Activated CD8-positive, alpha-beta memory T cell treated with anti-CD3 and anti-CD28 coated beads for 48 hours (primary cell): ENCODE measurements around the gene CDC14A.
A peak's percentile ranks its signal among the peaks of the same experiment; 100 is the strongest.
"Not testable (repeated sequence)": the region's sequence is repeated elsewhere in the genome, so short reads cannot be mapped to it uniquely, and the experiment has no call there.

Experiments
- DNase-seq, 3 experiments: peaks; one replicate each; pipeline ENCODE4 v3.0.0-alpha.2; 2020; ENCODE audit warnings: low read depth in 2 of 3, low spot score in 2 of 3

Gene CDC14A

DNA sequence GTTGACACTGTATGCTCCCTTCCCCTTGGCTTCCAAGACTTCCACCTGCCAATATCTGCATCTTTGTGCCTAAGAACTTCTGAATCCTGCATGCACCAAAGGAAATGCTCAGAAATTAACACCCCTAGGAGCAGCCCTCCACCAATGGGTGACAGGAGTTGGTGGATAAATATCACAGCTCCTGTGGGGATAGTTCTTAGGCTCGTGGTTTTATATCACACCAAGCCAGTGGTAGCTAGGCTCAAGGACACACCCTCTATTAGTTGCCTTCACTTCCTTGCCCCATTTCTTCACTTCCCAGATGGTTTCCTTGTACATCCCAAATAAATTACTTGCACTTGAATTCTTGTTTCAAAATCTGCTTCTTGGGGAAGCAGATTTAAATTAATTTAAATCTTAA lies 16.9 kb upstream of the CDC14A start:
- DNase-seq, result no peak

DNA sequence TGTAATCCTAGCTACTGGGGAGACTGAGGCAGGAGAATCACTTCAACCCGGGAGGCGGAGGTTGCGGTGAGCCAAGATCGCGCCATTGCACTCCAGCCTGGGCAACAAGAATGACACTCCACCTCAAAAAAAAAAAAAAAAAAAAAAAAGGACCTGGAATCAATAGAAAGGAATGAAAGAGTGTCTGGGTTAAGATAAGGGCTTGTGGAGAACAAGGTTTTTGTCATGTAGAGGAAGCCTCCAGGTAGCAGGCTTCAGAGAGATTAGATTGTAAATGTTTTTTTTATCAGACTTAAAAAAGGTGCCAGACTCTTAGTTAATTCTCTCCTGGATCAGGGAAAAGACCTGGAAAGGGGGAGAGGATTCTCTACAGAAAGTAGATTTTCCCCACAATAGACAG lies 14.4 kb upstream of the CDC14A start:
- DNase-seq, result not testable (repeated sequence)

DNA sequence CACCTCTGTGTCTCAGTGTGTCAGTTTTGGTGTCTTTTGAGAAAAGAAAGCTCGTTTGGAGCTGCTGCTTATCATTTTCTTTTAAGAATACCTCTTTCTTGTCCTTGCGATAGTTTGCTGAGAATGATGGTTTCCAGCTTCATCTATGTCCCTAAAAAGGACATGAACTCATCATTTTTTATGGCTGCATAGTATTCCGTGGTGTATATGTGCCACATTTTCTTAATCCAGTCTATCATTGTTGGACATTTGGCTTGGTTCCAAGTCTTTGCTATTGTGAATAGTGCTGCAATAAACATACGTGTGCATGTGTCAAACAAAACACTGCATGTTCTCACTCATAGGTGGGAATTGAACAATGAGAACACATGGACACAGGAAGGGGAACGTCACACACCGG lies 12.6 kb upstream of the CDC14A start:
- not testable (repeated sequence) for DNase-seq

DNA sequence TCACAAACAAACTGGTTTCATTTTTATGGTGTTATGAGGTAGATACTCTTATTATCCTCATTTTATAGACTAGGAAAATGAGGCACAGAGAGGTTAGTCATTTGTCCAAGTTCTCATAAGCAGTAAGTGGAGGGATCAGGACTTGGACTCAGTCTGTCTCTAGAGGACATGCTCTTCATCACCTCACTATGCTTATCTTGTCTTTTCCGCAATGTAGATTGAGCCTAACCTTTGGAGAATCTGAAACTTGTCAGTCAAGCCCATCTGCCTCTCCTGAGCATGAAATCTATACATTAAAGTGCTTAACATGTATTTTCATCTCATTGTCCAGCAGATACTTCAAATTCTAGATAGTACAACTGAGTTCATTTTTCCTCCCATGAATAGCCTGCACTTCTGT lies 11.8 kb upstream of the CDC14A start:
- DNase-seq, result no peak

DNA sequence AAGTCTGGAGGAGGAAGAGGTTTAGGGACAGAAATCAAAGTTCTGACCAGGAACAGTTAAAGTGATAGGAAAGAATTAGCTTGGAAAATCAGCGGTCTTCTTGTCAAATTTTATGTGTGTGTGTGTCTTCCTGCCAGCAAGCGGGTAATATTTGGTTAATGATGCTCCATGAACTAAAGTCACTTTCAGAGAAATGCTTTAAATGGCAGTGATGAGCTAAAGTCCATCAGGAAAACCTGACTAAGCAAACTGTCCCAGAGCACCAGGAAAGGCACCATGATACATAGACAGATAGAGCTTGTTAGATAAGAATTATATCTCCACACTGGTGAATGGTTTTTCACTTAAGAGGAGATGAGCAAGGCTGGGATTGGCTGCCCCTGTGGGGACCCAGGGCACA lies 10.0 kb upstream of the CDC14A start:
- DNase-seq, result no peak

DNA sequence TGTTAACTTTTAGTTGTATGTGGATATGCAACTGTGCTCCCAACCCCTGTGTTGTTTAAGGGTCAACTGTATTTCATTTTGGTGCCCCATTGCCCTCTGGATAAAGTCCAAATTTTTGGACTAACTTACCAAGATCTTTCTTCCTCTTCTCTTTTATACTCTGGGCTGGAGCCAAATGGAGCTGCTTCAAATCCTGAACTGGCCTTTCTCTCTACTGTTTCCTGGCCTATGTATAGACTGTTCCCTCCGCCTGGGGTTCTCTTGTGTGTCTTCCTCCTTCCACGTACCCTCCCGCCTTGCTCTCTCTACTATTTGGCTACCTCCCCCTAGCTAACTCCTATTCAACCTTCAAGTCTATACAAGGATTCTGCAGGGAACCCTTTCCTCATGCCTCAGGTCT lies 8.4 kb upstream of the CDC14A start:
- DNase-seq, result no peak

DNA sequence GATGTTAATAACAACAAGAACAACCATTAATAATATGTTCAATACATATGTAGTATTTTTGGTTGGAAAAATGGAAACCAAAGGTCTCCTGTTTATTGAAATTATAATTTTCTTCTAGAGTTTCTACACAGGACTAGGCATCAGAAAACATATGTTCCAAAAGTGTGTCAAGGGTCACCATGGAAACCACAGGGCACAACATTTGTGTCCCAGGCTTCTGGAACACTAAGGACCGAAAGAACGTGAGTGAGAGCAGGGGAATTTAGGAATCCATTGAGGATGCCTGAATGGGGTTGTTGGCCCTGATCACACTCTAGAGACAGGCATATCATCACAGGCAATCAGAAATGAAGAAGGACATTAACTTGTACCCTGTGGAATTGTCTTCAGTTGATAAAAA lies 7.5 kb upstream of the CDC14A start:
- no peak for DNase-seq

DNA sequence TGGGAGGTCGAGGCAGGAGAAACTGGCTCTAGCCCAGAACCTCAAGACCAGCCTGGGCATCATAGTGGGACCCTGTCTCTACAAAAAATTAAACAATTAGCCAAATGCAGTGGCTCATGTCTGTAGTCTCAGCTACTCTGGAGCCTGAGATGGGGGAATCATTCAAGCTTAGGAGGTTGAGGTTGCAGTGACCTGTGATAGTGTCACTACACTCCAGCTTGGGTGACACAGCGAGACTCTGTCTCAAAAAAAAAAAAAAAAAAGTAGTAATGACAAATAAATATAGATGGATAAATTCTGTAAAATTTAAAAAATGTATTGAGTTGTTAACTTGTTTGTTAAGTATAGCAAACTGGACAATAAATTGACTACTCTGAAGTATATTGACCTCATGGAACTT lies 5.9 kb upstream of the CDC14A start:
- DNase-seq, result no peak

DNA sequence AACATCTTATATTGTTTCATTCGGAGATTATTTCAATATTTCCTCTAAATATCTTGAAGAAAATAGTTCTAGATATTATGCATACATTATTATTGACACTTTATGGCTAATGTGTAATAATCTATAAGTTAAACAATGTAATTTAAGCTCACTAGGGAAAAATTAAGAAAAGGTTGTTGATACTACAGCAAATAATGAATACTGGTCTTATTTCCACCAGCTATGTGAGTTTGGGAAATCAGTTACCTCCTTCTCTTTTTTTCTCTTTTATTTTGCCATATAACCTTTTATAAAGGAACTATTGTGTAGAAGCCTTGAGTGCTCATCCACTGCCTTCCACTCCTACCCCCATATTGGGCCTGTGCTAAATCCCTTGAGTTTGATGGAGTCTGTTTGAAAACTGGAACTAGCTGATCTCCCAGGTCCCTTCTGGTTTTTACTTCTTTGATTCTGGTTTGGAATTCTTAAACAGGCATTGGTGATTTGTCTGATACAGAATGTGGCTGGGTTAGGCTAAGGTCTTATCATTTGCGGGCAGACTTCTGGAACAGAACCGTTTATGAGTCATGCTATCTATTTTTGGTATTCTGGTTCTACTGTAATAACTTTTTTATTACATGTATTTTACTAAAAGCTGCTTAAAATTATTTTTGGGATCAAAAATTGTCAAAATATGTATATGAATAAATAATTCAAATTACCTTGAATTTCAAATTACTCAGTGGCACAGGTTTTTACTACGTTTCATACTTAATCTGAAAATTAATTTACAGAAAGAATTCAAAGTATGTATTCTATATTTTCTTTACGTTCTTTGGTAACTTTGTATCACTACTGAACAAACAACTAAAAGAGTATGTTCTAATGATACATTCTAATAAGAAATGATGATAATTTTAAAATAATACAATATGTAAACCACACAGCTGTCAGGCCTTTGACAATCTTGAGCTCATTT lies 5.0 kb upstream of the CDC14A start:
- no peak for DNase-seq

DNA sequence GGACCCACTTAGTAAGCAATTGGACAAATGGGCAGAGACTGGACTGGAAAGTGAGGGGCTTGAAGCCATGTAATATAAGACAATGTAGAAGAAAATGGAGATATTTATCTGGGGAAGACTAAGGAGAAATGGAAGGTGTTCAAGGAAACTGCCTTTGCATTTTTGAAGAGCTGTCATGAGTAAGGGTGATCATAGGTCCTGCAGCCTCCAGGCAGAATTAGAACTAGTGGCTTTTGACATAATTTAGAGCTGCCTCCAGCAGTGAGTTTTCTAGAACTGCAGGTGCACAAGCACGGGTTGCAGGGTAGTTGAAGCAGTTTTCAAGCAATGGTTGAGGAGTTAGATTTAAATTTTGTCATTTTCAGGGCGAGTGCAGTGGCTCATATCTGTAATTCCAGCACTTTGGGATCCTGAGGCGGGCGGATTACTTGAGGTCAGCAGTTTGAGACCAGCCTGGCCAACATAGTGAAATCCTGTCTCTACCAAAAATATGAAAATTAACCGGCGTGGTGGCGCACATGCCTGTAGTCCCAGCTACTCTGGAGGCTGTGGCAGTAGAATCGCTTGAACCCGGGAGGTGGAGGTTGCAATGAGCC lies 3.7 kb upstream of the CDC14A start:
- no peak for DNase-seq

DNA sequence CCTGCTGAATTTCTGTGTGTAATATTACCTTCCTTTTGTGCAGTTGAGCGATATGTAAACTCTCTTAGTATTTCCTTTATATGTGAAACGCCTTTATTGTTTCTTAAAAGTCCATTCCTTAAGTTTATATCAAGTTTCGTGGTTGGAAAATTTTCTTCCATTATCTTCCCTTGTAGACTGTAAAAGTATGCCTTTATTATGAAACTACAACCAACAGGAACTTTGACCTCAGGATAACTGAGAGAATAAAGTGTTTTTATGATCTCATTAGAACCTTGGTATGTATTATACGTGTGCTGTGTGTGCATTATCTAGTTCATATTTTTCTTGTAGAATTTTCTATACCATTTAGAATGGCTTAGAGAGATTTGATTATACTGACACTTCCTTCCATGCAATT lies 3.1 kb upstream of the CDC14A start:
- DNase-seq, result no peak

DNA sequence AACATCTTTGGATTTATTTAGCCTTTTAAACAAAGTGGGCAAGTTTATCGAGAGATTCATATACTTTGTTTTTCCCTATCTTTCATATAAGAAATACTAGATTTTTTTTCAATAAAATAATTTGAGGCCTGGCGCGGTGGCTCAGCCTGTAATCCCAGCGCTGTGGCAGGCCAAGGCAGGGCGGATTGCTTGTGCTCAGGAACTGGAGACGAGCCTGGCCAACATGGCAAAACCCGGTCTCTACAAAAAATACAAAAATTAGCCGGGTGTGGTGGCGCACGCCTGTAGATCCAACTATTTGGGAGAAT lies 1.6 kb upstream of the CDC14A start:
- DNase-seq, result no peak

DNA sequence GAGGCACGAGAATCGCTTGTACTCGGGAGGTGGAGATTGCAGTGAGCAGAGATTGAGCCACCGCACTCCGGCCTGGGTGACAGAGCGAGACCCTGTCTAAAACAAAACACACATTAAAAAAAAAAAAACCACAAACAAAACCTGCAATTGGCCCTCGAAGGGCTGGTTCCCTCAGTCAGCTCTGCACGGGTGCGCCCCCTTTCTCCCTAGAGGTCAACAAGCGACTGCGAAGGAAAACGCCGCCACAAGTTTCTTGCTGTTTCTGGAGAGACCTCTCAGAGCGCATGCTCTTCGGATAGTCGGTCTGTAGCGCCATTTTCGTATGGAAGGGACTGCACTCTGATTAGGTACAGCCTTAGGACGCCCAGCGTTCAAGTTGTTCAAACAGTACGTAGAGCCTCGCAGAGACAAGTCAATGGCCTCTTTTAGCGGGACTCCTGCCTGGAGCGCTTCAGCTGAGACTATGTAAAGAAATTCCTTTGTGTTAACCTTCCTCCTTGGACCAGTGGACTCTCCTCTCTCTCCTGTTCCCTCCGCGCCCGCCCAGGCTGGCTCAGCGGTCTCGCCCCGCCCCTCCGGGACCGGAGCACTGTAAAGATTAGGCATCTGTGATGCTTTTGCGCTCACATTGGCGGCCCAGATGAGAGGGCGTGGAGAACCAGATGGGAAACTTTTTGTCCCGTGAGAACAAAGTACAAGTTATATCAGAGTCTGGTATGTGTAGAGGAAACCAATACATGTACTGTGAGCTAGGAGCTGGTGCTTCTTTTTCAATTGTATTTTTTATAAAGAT lies 1.0 kb upstream of the CDC14A start:
- peak; percentile 69 to 78 (median 75) for DNase-seq

DNA sequence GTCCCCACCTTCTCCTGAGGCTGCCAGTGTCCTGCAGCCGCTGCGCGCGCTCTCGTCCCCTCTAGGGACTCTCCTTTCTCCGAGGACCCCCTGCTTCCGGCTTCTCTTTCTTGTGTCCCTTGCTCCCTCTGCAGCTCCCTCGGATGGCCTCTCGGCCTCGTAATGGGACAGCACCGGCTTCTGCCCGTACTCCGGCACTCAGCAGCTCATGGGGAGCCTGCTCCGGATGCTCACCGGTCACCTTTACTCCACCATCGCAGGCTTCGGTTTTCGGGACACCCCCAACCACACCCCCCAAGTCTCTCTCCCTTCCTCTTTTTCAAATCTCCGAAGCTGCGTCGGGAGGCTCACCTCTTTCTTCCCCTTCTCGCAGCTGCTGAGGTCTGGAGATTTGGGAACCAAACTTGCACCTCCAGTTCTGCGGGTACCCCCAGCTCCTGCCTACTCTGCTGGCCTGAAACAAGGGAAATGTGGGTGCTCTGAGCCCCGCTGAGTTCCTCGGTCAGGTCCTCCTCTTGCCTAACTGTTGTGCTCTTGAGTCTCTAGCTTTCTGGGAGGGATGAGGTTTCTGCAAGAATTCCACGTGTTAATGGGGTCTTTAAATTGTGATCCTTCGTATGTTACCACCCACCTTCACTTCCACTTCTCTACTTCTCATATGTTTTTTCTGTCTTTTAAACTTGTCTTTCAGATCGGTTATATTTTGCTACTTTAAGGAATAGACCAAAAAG lies 930 bp downstream of the CDC14A start:
- peak in 1 of 3 experiments; percentile 22 for DNase-seq

DNA sequence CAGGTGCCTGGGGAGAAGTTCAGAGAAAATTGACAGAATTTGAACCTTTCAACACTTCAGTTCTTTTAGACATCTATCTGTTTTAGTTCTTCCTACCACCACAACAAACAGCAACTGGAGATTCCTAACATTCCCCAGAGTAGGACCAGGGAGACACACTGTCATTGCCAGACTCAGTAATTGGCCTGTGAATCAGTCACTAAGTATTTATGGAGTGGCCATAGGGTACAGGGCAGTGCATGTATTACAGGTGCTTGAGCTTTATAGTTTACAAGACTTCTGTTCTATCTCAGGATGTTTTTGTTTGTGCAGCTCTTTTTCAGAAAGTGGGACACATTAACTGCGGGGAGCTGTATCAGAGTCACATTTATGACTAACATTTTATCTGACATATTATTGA lies 1.7 kb downstream of the CDC14A start:
- DNase-seq, result no peak

DNA sequence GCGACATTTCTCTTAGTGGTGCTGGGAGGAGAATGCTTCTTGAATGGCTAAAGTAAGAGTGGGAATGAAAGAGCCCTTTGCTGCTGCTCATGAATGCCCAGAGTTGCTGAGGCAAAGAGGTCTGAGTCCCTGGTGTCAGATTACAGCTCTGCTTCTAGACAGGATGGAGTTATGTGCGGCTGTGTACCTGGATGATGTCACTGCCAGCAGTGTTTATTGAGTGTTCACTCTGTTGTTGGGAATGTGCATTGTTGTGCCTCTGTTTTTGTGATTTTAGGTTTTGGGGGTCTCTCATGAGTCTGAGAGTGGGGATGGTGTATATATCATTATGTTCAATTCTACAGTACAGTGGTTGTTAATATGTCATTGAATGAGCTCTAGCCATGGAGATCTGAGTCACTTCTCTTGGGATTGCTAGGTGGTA lies 2.7 kb downstream of the CDC14A start:
- DNase-seq, result no peak

DNA sequence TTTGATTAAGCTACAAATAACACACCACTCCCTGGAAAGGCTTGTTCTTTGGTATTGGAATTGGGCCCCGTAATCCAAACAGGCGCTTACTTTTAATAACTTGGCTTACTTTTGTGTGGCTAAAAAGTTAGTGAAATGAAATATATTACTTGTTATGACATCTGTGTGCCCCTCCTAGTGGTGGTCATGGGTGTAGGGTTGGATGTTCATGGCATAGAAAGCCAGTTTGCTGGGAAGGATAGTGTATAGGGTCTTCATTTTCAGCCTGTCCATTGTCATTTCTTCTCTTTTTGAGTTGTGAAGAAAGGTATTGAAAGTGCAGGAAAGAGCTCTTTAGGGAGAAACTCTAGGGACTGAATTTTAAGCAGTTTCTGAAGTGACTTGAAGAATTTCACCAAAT lies 5.9 kb downstream of the CDC14A start:
- DNase-seq, result no peak

DNA sequence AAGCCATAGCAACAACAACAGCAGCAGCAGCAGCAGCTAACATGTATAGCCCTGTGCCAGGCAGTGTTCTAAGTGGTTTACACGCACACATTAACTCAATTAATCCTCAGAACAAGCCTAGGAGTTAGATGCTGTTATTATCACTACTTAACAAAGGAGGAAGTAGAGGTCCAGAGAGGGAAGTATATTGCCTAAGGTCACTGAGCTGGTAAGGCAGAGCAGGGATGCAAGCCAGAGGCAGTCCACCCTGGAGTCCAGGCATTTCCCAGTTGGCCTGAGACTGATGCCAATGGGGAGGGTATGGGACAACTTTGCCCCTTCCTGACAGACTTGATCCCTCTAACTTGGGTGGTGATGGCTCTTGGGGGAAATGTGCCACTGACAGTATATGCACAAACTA lies 6.8 kb downstream of the CDC14A start:
- DNase-seq, result no peak

DNA sequence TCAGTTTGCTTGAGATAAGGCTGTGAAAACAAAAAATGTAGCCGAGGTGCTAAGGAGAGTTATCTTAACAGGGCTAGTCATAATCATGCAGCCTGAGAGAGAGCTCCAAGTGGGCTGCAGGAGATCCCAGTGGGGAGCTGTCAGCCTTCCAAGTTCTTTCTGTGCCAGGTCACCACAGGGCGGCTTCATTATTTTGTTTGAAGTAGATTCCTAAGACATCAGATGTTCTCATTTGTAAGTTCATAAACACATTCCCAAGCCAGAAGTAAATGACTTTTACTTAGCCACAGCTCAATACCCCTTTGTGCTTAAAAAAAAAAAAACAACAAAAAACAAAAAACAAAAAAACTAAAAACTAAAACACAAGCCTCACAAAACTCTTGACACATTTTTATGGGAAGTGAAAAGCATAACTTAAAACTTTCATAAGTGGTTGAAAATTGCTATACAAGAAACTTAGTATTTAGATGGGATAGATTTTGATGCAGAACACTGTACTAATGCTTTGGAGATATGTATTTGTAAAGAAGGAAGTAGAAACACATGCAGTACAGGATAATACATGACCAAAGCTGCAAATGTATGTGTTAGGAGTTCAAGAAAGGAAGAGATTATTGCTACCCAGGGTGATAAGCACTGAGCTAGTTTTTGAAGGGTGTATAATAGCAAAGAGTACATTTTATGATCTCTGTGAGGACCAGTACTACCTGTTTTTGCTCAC lies 8.6 kb downstream of the CDC14A start:
- DNase-seq, result no peak

DNA sequence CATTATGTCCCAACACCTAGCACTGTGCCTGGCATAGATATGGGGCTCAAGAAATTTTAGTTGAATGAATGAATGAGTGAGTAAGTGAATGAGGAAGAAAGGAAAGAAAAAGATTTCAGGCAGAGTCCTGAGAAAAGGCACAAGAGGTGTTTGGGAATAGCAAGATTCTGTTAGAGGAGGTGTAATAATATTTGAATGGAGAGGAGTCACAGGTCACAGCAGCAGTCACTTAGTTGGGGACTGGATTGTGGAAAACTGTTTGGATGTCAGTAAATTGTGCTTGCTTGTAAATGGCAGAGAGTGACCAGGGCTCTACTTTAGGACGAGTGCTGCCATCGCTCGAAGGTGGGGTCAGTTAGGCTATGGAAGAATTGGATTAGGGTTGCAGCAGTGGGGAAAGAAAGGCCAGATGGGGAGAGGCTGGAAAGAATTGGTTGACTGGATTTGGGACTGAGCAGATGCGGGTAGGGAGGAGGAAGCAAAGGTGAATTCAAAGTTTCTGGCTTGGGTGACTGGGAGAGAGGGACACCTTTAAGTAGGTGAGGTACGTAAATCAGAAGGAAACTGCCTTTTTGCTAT lies 9.3 kb downstream of the CDC14A start:
- DNase-seq, result no peak
